HG03571 (cell line): ENCODE data around the gene BORCS6.

Experiments
- ATAC-seq: cut with Tn5 transposase; IDR thresholded peaks from one replicate; pipeline ENCODE4 v1.9.1; 2021; ENCODE audit not compliant: unreplicated experiment

Gene BORCS6

DNA sequence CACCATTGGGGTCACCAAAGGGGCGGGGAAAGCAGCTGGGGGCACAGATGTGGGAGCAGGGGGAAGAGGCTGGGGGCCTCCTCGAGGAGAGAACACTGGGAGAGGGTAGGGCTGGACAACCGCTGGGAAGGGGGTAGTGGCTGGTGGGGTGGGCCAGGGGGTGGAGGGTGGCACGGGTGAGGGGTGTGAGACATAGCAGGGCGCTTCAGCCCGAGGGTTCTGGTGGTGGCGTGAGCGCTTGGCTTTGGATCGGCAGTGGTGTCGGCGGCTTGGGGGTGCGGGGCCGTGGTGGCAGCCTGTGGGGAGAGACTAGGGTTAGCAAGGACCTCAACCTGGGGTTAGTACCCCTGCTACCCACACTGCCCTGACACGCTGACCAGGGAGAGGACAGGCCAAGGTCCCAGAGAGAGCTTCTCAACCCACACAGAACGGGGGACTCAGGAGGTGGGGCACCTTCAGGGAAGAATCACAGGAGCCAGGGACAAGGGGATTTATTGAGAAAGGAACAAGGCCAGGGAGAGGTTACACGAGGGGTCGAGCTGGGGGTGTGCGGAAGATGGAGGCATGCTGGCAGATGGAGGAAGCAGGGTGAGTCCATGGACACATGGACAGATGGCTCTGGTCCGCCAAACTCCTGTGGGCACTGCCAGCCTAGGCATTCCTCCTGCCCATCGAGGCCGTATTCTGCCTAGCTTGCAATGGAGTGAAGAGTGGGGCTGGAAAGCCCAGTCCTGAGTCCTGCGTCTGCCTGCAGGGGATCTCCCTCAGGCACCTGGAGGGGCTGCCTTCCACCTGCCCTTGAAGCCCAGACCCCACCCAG lies 46.2 kb downstream of the BORCS6 start:
- no peak for ATAC-seq

- ATAC-seq, result no peak
Observed at GRCh38 chr17:8142887-8143580, 46.9 kb downstream of the BORCS6 start.

GRCh38 chr17:8142158-8142886 lies 47.7 kb downstream of the BORCS6 start:
- ATAC-seq, result no peak

- ATAC-seq, result no peak
Observed at GRCh38 chr17:8141741-8142140, 48.2 kb downstream of the BORCS6 start.

- no peak for ATAC-seq
Observed at GRCh38 chr17:8141045-8141444, 48.9 kb downstream of the BORCS6 start.

GRCh38 chr17:8140065-8141029 lies 49.6 kb downstream of the BORCS6 start:
- no peak for ATAC-seq

DNA sequence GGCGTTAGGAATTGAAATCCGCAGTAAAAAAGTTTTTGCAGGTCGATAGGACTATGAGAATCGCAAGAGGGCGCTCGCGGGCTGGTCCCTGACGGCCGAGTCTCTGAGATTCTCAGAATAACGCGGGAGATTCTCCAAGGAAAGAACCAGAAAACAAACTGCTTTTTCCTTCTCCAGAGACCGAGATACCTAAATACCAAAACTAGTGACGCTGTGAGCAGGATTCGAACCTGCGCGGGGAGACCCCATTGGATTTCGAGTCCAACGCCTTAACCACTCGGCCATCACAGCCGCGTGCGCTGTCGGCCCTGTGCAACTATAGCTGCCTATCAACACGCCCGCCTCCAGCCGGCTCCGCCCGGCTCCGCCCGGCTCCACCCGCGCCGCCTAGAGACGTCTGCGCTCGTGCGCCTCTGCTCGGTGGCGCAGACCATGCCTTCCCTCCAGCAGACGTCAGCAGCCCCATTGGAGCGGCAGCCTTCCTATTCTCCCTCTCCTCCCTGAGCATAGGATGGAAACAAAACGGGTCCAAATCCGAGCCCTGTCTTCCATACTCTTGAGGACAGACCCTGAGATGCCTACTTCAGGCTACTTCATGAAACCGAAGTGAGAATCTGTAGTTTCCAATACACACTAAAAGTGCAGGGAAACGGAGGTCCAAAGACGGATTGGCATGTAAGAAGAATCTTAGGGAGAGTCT lies 51.2 kb downstream of the BORCS6 start:
- peak; percentile 74 for ATAC-seq

DNA sequence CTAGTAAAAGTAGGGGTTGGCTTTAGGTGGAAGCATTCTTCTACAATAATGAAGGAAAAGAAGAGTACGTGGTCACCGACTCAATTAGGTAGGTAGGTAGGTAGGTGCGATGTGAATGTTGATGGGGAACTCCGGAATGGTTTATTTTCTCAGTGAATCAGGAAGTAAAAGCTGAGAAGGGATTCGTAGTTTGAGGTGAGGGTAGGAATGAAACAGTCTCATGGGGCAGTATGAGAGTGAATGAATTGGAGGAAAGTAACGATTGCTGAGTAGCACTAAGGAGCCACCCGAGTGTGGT lies 51.7 kb downstream of the BORCS6 start:
- no peak for ATAC-seq
